ENCODE measurements around the gene TNIP1.
A peak's percentile ranks its signal among the peaks of the same experiment; 100 is the strongest.

TNIP1 gene

DNA sequence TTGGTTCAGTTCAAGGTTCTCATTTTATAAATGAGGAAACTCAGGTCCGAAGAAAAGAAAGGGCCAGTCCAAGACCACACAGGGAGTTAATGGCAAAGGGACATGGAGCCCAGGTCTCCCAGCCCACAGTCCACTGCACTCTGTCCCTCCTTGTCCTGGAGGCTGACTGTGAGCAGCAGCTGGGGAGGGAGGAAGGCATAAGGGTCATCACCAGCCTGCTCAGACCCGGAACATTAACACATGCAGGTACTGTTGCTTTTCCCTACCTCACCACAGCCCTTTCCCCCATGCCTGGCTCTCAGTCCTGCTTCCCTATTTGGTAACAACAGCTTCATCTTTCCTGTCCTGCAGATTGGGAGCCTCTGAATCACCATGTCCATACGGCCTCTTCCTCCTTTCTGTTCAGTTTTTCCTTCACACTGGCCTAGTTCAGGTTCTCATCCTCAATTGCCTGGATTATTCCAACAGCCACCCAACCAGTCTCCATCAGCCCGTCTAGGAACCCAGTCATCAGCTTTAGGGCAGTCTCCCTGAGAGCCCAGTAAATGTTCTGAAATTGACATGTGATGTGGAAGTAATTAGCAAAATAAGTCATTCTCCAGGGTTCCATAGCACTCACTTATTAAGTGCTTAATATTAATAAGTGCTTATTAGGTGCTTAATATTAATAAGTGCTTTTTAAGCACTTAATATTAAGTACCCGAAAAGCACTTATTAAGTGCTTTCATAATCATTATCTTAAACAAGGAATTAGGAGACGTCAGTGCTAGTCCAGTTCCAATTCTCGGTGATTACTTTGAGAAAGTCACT lies 56.2 kb downstream of the TNIP1 start:
- Histone ChIP-seq H3K27me3 (ENCODE audit: control insufficient read depth in 1 of 2, insufficient read depth in 2 of 2, low read length in 2 of 2) (no peaks in the 10 kb centered on the region), H3K9me3 (ENCODE audit: low read length) (no peaks in the 10 kb centered on the region), H3K4me1 (ENCODE audit: insufficient read depth, low read length) (peaks cover 29% of the 10 kb centered on the region), H3K27ac (ENCODE audit: low read depth, low read length) (no peak overlapping the region), H3K4me3 (ENCODE audit: low read depth in 1 of 2, low read length in 2 of 2) (no peak overlapping the region), H3K36me3 (ENCODE audit: insufficient read depth, low read length) (peaks cover 42% of the 10 kb centered on the region), H3K9ac (ENCODE audit: low read length) (no peak overlapping the region)

DNA sequence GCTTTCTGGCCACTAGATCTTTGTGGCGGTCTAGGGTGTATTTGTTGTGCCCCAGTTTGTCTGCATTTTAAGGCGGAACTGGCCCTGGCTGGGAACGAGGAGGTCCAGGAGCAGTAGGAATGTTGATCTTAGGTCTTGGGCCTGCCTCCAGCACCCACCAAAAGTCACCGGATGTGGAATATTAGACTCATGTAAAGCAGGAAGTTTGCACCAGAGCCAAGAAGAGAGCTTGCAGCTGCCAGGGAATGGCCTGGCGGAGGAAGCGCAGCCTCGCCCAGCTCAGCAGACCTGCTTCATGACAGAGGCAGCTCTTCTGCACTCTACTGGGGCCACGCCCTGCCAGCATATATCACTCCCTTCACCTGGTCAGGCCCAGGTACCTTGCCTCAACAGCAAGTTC lies 57.2 kb downstream of the TNIP1 start:
- no peak overlapping the region for H3K9ac ChIP-seq (ENCODE audit: low read length)
- H3K4me1 ChIP-seq (ENCODE audit: insufficient read depth, low read length): peaks cover 28% of the 10 kb centered on the region
- no peak overlapping the region for H3K4me3 ChIP-seq (ENCODE audit: low read depth in 1 of 2, low read length in 2 of 2)
- H3K27me3 ChIP-seq (ENCODE audit: control insufficient read depth in 1 of 2, insufficient read depth in 2 of 2, low read length in 2 of 2): no peaks in the 10 kb centered on the region
- H3K27ac ChIP-seq (ENCODE audit: low read depth, low read length): no peak overlapping the region
- peaks cover 32% of the 10 kb centered on the region for H3K36me3 ChIP-seq (ENCODE audit: insufficient read depth, low read length)
- no peaks in the 10 kb centered on the region for H3K9me3 ChIP-seq (ENCODE audit: low read length)

DNA sequence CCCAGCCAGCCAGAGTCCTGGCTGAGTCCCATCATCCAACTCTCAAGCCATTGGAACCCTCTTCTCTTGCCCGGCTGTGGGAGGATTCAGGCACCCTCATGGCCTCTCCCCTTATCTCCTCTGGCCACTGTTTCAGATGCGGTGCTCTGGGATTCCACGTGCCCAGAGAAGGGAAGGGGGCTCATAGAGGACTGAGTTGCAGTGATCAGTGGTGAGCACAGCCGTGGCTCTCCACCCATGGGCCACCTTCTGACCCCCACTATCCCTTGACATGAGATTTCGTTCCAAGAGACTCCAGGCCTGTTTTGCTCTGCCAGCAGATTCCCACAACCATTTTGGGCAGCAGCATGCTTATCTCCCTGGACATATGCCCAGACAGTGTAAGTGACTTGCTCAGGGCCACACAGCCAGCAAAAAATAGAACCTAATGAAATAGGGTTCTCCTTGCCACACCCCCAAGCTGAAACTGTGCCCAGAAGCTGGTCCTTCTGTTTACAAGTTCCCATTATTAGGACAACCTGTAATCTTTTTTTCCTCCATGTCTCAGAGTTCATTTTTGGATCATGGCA lies 57.7 kb downstream of the TNIP1 start:
- peaks cover 26% of the 10 kb centered on the region for H3K36me3 ChIP-seq (ENCODE audit: insufficient read depth, low read length)
- H3K4me1 ChIP-seq (ENCODE audit: insufficient read depth, low read length): peaks cover 28% of the 10 kb centered on the region
- H3K4me3 ChIP-seq (ENCODE audit: low read depth in 1 of 2, low read length in 2 of 2): peak overlapping the region in 1 of 2 donors; percentile 5
- no peak overlapping the region for H3K9ac ChIP-seq (ENCODE audit: low read length)
- no peaks in the 10 kb centered on the region for H3K27me3 ChIP-seq (ENCODE audit: control insufficient read depth in 1 of 2, insufficient read depth in 2 of 2, low read length in 2 of 2)
- H3K9me3 ChIP-seq (ENCODE audit: low read length): no peaks in the 10 kb centered on the region
- no peak overlapping the region for H3K27ac ChIP-seq (ENCODE audit: low read depth, low read length)

DNA sequence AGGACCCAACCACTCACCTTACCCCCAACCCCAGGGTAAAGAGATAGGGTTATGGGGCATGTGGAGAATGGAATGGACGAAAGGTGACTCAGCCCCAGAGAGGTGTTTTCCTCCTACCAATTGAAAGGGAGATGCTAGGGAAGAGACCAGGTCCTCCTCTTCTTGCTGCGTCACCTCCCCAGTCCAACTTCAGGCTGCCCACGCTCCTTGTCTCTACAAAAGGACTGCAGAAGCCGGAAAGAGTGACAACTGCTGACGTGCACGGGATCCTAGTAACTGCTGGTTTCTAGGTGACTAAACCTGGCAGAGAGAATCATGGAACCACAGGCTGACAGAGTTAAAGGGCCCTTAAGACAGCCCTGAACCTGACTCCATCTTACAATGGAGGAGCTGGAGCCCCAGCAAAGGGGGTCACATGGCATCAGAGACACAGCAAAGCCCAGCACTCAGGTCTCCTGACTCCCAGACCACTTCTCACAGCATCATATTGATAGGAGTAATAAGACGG lies 58.3 kb downstream of the TNIP1 start:
- H3K4me3 ChIP-seq (ENCODE audit: low read depth in 1 of 2, low read length in 2 of 2): peak overlapping the region in 1 of 2 donors; percentile 69
- H3K4me1 ChIP-seq (ENCODE audit: insufficient read depth, low read length): peaks cover 28% of the 10 kb centered on the region
- H3K9ac ChIP-seq (ENCODE audit: low read length): no peak overlapping the region

DNA sequence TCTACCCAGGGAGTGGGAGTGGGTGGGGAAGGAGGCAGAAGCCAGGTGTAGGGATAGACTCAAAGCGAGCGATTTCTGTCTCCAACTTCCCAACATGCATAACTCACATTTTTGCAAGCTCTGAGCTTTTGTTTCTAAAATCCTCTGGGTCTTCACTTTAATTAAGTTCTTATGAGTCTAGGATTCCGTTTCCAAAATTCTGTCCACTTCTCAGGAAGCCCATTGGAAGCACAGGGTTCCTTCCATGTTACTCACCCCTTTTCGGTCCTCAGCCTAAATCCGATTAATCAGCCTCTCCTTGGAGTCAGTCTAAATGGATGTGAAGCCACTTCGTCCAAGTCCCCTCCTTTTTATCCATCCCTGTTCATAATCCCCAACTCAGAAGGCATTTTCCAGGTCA lies 59.1 kb downstream of the TNIP1 start:
- H3K9me3 ChIP-seq (ENCODE audit: low read length): no peaks in the 10 kb centered on the region
- H3K9ac ChIP-seq (ENCODE audit: low read length): no peak overlapping the region
- H3K4me1 ChIP-seq (ENCODE audit: insufficient read depth, low read length): peaks cover 28% of the 10 kb centered on the region
- H3K27ac ChIP-seq (ENCODE audit: low read depth, low read length): no peak overlapping the region
- H3K27me3 ChIP-seq (ENCODE audit: control insufficient read depth in 1 of 2, insufficient read depth in 2 of 2, low read length in 2 of 2): no peaks in the 10 kb centered on the region
- peak overlapping the region in 1 of 2 donors; percentile 69 for H3K4me3 ChIP-seq (ENCODE audit: low read depth in 1 of 2, low read length in 2 of 2)
- peaks cover 13% of the 10 kb centered on the region for H3K36me3 ChIP-seq (ENCODE audit: insufficient read depth, low read length)

More for the DNA sequence above, 58.3 kb downstream of the TNIP1 start:
- Histone ChIP-seq H3K27me3 (ENCODE audit: control insufficient read depth in 1 of 2, insufficient read depth in 2 of 2, low read length in 2 of 2) (no peaks in the 10 kb centered on the region), H3K27ac (ENCODE audit: low read depth, low read length) (no peak overlapping the region), H3K9me3 (ENCODE audit: low read length) (no peaks in the 10 kb centered on the region), H3K36me3 (ENCODE audit: insufficient read depth, low read length) (peaks cover 21% of the 10 kb centered on the region)

DNA sequence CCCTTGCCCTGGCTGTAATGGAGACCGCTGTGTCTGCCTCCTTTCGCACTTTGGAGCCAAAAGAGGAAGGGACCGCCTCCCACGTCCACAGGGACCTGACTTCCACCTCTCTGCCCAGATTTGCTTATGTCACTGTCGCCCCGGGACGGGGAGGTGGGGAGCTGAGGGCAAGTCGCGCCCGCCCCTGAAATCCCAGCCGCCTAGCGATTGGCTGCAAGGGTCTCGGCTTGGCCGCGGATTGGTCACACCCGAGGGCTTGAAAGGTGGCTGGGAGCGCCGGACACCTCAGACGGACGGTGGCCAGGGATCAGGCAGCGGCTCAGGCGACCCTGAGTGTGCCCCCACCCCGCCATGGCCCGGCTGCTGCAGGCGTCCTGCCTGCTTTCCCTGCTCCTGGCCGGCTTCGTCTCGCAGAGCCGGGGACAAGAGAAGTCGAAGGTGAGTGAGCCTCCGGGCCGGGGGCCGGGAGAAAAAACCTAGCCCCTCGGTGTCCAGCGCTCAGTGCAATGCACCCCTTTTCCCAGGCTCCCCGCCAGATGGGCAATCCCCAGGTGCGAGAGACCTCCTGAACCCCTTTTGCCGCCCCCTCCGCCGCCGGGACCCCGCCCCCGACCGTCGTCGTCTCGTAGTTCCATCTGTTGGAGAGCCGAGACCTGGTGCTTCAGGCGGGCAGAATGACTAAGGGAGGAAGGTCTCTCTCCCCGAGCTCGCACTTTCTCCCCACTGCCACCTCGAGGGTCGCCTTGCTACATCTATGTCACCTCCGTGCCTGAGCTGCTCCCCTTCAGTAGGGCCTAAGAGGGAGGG lies 60.3 kb downstream of the TNIP1 start, which contains the start of gene GPX3:
GPX3 (plus strand) TSS at position 288 of the 807 bp plus-strand sequence; CDS start at position 352, 64 bp downstream.
- no peaks in the 10 kb centered on the region for H3K27me3 ChIP-seq (ENCODE audit: control insufficient read depth in 1 of 2, insufficient read depth in 2 of 2, low read length in 2 of 2)
- H3K4me1 ChIP-seq (ENCODE audit: insufficient read depth, low read length): peaks cover 25% of the 10 kb centered on the region
- no peaks in the 10 kb centered on the region for H3K9me3 ChIP-seq (ENCODE audit: low read length)
- peaks cover 5% of the 10 kb centered on the region for H3K36me3 ChIP-seq (ENCODE audit: insufficient read depth, low read length)
- H3K27ac ChIP-seq (ENCODE audit: low read depth, low read length): peak within 1 kb of the TSS; percentile 63
- peak within 1 kb of the TSS; percentile 10 for H3K9ac ChIP-seq (ENCODE audit: low read length)
- peak within 1 kb of the TSS; percentile 69 to 84 for H3K4me3 ChIP-seq (ENCODE audit: low read depth in 1 of 2, low read length in 2 of 2)

DNA sequence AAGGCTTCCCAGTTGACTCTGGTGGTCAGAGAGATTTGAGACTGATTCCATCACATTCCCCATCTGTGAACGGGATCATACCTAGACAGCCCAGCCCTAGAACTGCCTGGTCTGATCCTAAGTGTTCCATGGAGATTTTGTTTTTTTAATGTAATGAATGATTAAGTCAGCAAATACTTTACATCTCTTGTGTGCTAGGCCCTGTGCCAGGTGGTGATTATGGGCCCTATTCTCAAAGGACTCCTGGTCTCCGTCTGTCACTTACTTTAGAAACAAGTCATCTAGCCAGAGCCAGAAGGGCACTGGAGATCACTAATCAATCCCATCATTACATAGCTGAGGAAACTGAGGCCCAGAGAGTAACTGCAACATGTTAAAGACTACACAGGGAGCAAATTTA lies 61.5 kb downstream of the TNIP1 start:
- Histone ChIP-seq H3K27ac (ENCODE audit: low read depth, low read length) (no peak overlapping the region), H3K4me3 (ENCODE audit: low read depth in 1 of 2, low read length in 2 of 2) (peak overlapping the region in 1 of 2 donors; percentile 69), H3K27me3 (ENCODE audit: control insufficient read depth in 1 of 2, insufficient read depth in 2 of 2, low read length in 2 of 2) (no peaks in the 10 kb centered on the region), H3K9ac (ENCODE audit: low read length) (no peak overlapping the region), H3K36me3 (ENCODE audit: insufficient read depth, low read length) (no peaks in the 10 kb centered on the region), H3K9me3 (ENCODE audit: low read length) (no peaks in the 10 kb centered on the region), H3K4me1 (ENCODE audit: insufficient read depth, low read length) (peaks cover 16% of the 10 kb centered on the region)

DNA sequence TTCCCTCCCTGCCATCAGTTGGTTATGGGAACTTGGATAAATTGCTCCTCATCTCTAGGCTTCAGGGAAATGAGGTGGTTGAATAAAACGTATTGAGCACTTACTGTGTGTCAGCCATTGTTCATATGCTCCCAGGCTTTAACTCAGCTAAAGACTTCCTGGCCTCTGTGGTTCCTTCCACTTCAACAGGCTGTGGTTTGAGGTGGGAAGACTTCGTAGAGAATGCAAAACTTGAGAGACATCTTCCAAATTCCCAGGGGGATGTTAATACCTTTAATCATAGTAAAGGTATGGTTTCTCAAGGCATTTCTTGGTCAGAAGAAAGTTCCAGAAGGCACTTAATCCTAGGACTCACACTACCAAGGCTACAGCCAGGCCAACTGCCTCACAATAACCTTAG lies 62.0 kb downstream of the TNIP1 start:
- Histone ChIP-seq H3K27me3 (ENCODE audit: control insufficient read depth in 1 of 2, insufficient read depth in 2 of 2, low read length in 2 of 2) (no peaks in the 10 kb centered on the region), H3K9me3 (ENCODE audit: low read length) (no peaks in the 10 kb centered on the region), H3K36me3 (ENCODE audit: insufficient read depth, low read length) (no peaks in the 10 kb centered on the region), H3K27ac (ENCODE audit: low read depth, low read length) (no peak overlapping the region), H3K9ac (ENCODE audit: low read length) (no peak overlapping the region), H3K4me1 (ENCODE audit: insufficient read depth, low read length) (peaks cover 11% of the 10 kb centered on the region), H3K4me3 (ENCODE audit: low read depth in 1 of 2, low read length in 2 of 2) (no peak overlapping the region)

DNA sequence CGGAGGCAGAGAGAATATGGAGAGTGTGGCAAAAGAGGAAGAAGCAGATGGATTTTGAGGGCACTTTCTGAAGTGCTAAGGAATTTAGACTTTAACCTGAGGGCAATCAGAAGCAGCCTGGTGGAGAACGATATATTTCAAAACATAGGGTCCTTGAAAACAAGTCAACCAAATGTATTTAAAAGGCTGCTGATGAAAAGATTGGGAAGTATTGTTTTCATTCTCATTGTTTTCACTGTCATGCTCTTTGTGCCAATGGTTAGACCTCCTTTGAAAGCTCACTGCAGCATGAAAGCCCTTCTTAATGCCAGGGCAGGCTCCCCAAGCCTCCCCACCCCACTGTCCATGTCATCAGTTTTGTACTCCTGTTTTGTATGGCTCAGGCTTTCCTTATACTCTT lies 62.9 kb downstream of the TNIP1 start:
- H3K9me3 ChIP-seq (ENCODE audit: low read length): no peaks in the 10 kb centered on the region
- no peak overlapping the region for H3K9ac ChIP-seq (ENCODE audit: low read length)
- no peaks in the 10 kb centered on the region for H3K27me3 ChIP-seq (ENCODE audit: control insufficient read depth in 1 of 2, insufficient read depth in 2 of 2, low read length in 2 of 2)
- peaks cover 1% of the 10 kb centered on the region for H3K4me1 ChIP-seq (ENCODE audit: insufficient read depth, low read length)
- no peaks in the 10 kb centered on the region for H3K36me3 ChIP-seq (ENCODE audit: insufficient read depth, low read length)
- H3K4me3 ChIP-seq (ENCODE audit: low read depth in 1 of 2, low read length in 2 of 2): no peak overlapping the region
- H3K27ac ChIP-seq (ENCODE audit: low read depth, low read length): no peak overlapping the region

DNA sequence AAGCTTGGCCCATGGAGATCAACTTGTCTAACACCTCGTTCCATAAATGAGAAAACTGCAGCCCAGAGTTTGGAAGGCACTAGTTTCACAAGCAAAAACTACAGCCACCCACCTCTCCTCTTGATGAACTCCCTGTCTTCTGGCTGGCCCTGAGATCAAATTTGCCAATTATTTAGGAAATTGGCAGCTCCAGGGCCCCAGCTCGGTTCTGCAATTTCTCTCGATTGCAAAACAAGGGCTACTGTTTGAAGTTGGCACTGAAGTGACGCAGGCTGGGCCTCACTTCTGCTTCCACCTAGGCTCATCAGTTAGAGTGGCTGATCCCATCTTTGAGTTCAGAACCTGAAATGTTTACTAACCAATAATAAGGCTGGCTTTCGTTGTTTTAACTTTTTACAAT lies 64.1 kb downstream of the TNIP1 start:
- Histone ChIP-seq H3K9ac (ENCODE audit: low read length) (no peak overlapping the region), H3K4me3 (ENCODE audit: low read depth in 1 of 2, low read length in 2 of 2) (no peak overlapping the region), H3K27me3 (ENCODE audit: control insufficient read depth in 1 of 2, insufficient read depth in 2 of 2, low read length in 2 of 2) (no peaks in the 10 kb centered on the region), H3K9me3 (ENCODE audit: low read length) (no peaks in the 10 kb centered on the region), H3K36me3 (ENCODE audit: insufficient read depth, low read length) (no peaks in the 10 kb centered on the region), H3K4me1 (ENCODE audit: insufficient read depth, low read length) (no peaks in the 10 kb centered on the region), H3K27ac (ENCODE audit: low read depth, low read length) (no peak overlapping the region)

DNA sequence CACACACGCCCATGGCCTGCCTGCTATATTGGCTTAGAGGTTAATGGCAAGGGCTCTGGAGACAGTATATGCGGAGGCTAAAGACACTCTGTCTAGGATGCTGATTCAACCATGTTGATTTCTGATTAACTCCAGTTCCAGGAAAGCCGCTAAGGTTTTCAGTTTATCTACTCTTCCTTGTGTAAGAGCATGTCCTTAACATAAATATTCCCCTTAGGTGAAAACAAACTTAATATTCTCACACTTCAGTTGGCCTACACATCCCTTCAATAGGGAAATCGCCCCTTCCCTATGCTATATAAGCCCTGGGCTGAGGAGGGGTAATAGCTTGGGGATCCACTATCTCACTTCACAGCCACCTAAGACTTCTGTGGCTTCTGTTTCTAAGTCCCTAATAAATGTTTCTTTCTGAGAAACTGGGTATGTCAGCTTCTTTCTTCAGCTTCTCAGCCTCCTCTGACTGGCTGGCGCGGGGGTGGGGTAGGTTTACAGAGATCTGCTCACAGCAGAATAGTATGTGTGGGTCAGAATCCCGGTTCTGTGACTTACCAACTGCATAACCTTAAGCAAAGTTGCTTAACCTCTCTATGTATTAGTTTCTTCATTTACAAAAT lies 64.8 kb downstream of the TNIP1 start:
- Histone ChIP-seq H3K36me3 (ENCODE audit: insufficient read depth, low read length) (no peaks in the 10 kb centered on the region), H3K4me1 (ENCODE audit: insufficient read depth, low read length) (no peaks in the 10 kb centered on the region), H3K27me3 (ENCODE audit: control insufficient read depth in 1 of 2, insufficient read depth in 2 of 2, low read length in 2 of 2) (no peaks in the 10 kb centered on the region), H3K9ac (ENCODE audit: low read length) (no peak overlapping the region), H3K4me3 (ENCODE audit: low read depth in 1 of 2, low read length in 2 of 2) (no peak overlapping the region), H3K9me3 (ENCODE audit: low read length) (no peaks in the 10 kb centered on the region), H3K27ac (ENCODE audit: low read depth, low read length) (no peak overlapping the region)
